ENCODE data around the gene CD2AP. TPM values are rescaled to one million over a fixed set of nuclear protein-coding genes. Genes with fewer than 3 reads are reported as not detected.
"Not testable (repeated sequence)": the region's sequence is repeated elsewhere in the genome, so short reads cannot be mapped to it uniquely, and the experiment has no call there.

Gene CD2AP
- polyA plus RNA-seq, 1 donor, result 89.5 TPM

- DNase-seq, result not testable (repeated sequence)
Measured at GRCh38 chr6:47553243-47553642, 75.7 kb downstream of the CD2AP start.

DNA sequence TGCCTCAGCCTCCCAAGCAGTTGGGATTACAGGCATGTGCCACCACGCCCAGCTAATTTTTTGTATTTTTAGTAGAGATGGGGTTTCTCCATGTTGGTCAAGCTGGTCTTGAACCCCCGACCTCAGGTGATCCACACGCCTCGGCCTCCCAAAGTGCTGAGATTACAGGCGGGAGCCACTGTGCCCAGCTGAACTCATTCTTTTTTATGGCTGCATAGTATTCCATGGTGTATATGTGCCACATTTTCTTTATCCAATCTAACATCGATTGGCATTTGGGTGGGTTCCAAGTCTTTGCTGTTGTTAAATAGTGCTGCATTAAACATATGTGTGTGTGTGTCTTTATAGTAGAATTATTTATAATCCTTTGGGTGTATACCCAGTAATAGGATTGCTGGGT lies 78.9 kb downstream of the CD2AP start:
- DNase-seq, result not testable (repeated sequence)

- DNase-seq, result no peak
Measured at GRCh38 chr6:47563162-47563561, 85.6 kb downstream of the CD2AP start.

- not testable (repeated sequence) for DNase-seq
Measured at GRCh38 chr6:47566602-47567001, 89.0 kb downstream of the CD2AP start.

GRCh38 chr6:47567586-47567985 lies 90.0 kb downstream of the CD2AP start:
- DNase-seq, result no peak

DNA sequence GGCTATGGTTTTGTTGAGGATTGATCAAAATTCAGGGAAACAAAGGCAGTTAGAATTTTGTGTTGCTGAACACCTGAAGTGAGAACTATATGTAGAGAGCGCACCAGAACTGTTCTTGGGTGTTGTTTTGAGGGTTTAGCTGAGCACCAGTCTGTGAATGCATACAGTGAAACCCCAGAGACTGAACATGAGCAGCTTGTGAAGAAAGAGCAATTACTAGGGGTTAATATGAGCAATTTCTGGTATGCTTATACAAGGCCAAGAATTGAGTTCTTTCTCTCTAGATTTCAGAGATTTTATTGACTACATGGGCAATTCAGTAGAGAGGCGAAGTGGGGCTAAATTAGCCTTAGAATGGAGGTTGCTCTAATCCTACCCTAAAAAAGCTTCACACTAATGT lies 93.9 kb downstream of the CD2AP start:
- DNase-seq, result no peak

DNA sequence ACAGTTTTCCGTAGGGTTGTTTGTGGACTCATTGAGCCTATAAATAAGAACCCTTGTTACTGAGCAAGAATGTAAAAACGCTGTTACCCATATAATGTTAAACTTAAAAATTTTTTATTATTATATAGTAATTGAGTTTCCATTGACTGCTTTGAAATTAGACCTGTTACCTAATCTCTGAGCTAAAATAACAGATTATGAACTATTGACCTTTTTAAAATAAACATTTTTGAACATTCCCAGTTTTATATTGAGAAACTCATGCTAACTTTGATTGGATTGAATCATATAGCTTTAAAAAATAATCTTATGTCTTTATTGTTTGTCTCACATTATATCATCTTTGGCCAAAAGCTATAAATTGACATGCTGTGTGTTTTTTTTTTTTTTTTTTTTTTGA lies 95.5 kb downstream of the CD2AP start:
- no peak for DNase-seq

- DNase-seq, result no peak
Measured at GRCh38 chr6:47574789-47575188, 97.2 kb downstream of the CD2AP start.

DNA sequence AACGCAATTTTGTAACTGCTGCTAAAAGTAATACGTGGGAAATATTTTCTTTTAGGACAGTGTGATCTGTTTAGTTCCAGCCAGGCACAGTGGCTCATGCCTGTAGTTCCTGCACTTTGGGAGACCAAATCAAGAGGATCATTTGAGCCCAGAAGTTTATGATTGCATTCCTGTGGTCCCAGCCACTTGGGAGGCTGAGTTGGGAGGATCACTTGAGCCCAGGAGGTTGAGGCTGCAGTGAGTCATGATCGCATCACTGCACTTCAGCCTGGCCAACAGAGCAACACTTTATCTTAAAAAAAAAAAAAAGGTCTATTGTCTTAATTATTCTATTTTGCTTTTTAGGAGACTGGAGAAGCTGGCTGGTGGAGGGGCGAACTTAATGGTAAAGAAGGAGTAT lies 101.5 kb downstream of the CD2AP start:
- no peak for DNase-seq

DNA sequence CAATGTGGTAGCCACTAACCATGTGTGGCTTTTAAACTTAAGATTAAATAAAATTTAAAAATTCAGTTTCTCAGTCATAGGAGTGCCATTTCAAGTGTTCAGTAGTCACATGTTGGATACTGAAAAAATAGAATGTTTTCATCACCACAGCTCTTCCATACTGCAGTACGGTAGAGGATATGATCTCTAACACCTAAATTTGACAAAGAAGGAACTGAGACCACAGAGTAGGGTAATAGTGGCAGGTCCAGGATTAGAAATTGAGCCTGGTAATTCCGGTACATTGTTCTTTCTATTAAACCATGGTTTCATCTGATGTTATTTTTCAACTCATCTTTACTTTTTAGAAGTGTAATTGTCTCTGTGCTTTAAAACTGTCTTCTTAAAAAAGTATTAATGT lies 104.0 kb downstream of the CD2AP start:
- DNase-seq, result no peak

DNA sequence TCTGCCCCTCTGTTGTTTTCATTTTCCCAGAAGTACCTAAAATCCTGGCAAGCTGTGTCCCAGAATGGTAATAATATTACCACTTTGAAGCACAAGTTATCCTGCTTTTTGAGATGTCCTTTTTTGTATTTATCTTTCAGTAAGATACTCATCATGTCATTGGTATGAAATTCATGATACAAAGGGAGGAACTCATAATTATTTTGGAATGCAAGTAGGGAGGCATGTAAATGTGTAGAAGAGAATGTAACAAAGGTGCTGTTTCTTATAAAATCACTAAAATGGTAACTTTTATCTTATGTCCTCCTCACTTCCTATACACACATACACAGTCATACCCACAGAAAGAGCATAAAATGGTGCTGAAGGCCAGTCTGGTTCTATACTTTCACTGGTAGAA lies 109.9 kb downstream of the CD2AP start:
- DNase-seq, result no peak

DNA sequence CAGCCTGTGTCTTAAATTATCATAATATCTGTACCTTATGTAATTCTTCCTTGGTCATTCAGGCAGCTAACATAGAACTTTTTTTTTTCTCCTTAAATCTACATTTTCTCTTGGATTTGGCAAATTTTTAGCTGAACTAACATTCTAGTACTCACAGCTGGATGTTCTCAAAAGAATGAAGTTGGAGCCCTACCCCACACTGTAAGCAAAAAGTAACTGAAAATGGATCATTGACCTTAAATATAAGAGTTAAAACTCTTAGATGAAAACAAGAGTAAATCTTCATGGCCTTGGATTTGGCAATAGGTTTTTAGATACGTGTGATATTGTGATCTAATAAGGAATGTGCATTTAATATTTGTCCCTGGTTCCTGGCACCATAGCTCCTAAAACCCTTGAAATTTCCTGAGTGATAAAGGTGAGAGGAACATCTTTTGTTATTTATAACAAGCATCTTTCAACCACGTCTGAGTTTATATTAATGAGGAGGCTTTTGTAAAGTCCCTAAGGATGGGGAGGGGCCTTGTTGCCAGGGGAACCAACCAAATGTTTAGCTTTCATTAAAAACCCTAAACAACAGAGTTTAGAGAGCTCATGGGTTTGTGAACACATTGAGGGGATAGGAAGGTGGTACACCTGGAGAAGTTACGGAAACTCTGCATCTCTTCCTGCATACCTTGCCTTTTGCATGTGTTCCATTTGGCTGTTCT lies 114.7 kb downstream of the CD2AP start:
- DNase-seq, result no peak

DNA sequence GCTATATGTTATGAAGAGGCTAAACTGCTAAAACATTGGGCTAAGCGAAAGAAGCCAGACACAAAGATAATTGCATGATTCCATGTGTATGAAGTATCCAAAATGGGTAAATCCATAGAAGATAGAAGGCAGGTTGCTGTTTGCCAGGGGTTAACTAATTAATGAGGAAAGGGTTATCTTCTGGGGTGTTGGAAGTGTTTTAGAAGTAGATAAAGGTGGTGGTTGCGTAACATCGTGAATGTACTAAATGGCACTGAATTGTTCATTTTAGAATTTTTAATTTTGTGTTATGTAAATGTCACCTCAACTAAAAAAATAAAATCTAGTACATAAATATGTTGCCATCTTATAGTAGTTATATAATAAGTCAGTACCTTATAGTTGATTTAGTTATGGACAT lies 116.4 kb downstream of the CD2AP start:
- DNase-seq, result no peak

DNA sequence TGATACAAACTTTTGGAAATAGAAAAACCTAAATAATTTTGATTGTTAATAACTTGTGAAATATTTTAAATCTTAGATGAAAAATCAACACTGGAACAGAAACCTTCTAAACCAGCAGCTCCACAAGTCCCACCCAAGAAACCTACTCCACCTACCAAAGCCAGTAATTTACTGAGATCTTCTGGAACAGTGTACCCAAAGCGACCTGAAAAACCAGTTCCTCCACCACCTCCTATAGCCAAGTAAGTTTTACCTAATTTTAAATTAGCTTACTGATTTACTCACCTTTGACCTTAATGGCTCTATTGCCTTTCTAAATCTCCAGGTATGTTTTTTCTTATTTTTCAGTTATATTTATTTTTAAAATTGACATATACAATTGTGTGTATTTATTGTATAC lies 118.2 kb downstream of the CD2AP start:
- peak; percentile 35 for DNase-seq

DNA sequence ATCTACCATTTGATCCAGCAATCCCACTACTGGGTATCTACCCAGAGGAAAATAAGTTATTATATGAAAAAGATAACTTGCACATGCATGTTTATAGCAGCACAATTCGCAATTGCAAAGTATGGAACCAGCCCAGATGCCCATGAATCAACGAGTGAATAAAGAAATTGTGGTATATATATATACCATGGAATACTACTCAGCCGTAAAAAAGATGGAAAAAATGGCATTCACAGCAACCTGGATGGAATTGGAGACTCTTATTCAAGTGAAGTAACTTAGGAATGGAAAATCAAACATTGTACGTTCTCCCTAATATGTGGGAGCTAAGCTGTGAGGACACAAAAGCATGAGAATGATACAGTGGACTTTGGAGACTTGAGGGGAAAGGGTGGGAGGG lies 120.8 kb downstream of the CD2AP start:
- no peak for DNase-seq

DNA sequence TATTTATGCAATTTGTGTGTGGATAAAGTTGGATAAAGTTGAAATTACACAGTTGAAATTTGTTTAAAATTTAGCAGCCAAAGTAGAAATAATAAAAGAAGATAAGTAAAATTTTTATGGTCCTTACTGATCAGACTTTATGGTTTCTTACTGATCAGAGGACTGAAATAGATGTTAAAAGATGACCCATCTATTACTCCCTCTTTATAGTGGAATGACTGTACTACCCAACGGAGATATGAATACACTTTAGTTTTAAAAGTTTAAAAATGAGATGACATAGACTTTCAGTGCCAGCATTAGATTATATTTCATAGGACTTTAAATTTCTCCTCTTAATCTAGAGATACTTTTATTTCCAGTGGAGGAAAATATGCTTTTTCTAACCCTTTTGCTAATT lies 121.9 kb downstream of the CD2AP start:
- no peak for DNase-seq

- no peak for DNase-seq
Measured at GRCh38 chr6:47603227-47603626, 125.6 kb downstream of the CD2AP start.

DNA sequence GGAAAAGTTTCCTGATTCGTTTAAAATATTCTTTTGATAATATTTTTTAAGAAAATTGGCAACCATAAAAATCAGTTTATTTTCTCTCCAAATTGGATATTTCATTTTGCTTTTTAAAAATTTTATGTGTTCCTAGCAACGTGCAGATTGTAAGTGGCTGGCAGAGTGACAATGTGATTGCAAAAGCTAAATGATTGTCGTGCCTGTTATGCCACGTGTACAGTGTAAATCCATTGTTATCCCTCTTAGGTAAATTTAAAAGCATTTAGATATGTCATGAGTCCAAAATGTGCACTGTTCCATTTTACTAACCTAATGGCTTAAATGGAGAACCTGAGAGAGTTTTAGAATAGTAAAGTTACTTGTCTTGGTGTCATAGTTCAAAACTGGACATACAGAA lies 126.4 kb downstream of the CD2AP start:
- no peak for DNase-seq

GRCh38 chr6:47621838-47622449 lies 144.4 kb downstream of the CD2AP start:
- no peak for DNase-seq

- no peak for DNase-seq
Measured at GRCh38 chr6:47626782-47627181, 149.2 kb downstream of the CD2AP start.

GRCh38 chr6:47628448-47629272 lies 151.1 kb downstream of the CD2AP start:
- no peak for DNase-seq

GRCh38 chr6:47629954-47630353 lies 152.4 kb downstream of the CD2AP start:
- no peak for DNase-seq

GRCh38 chr6:47630587-47630986 lies 153.0 kb downstream of the CD2AP start:
- DNase-seq, result no peak

Measured in left kidney (tissue), 2 donors.